B cell (primary cell): ENCODE data around the gene CMC1. TPM values are rescaled to one million over a fixed set of nuclear protein-coding genes. Genes with fewer than 3 reads are reported as not detected.

ENCODE experiments used
- ATAC-seq: fragments of 200-7000 bp; cut with Tn5 transposase; one replicate; pipeline ENCODE4 v1.10.0; 2021; ENCODE audit warnings: low read depth, mild to moderate bottlenecking, moderate number of reproducible peaks, moderate library complexity
- CTCF ChIA-PET: fragments of 350-600 bp; sonication (Branson Sonifier 250); formaldehyde crosslinking; loops from one replicate; lab custom pipeline; 2021; ENCODE audit warnings: antibody characterized with exemption, inconsistent platforms; lab: Charles Lee
- POLR2A ChIA-PET: fragments of 350-600 bp; sonication (Branson Sonifier 250); formaldehyde crosslinking; loops from one replicate; lab custom pipeline; 2021; ENCODE audit warnings: antibody characterized with exemption; lab: Charles Lee
- DNase-seq: peaks from one replicate; pipeline ENCODE4 v3.0.0; 2013
- H2AFZ ChIP-seq: 2 replicates; pipeline ENCODE4 v1.6.1; 2012; ENCODE audit warnings: mild to moderate bottlenecking, low read depth, low read length; ENCODE audit not compliant: insufficient read depth, poor library complexity, severe bottlenecking
- H3K27ac ChIP-seq, 2 donors: 1 replicate in 1 of 2; 2 replicates in 1 of 2; pipeline ENCODE4 v1.5.1; 2012 to 2013; ENCODE audit warnings: low read length in 2 of 2, mild to moderate bottlenecking in 2 of 2, moderate library complexity in 1 of 2
- H3K27me3 ChIP-seq, 4 experiments: fragments of 200-600 bp in 1 of 4; sonication (generic) in 1 of 4; replicated peaks in 1 of 4; 1 replicate in 2 of 4; 2 replicates in 2 of 4; pipeline versions ENCODE4 v1.6.1 to v1.7.0; 2013 to 2016; ENCODE audit warnings: low read length in 3 of 4, mild to moderate bottlenecking in 2 of 4, mixed read lengths in 1 of 4, moderate library complexity in 1 of 4; ENCODE audit not compliant: insufficient read depth in 4 of 4, control insufficient read depth in 3 of 4; ENCODE audit errors: control extremely low read depth in 1 of 4
- H3K36me3 ChIP-seq, 2 experiments: replicated peaks in 1 of 2; 1 replicate in 1 of 2; 2 replicates in 1 of 2; pipeline versions ENCODE4 v1.6.1 to v1.7.1; 2013; ENCODE audit warnings: low read length in 1 of 2; ENCODE audit not compliant: insufficient read depth in 2 of 2, control insufficient read depth in 1 of 2; ENCODE audit errors: control extremely low read depth in 1 of 2, extremely low read depth in 1 of 2
- H3K4me1 ChIP-seq, 2 donors: fragments of 200-600 bp in 1 of 2; sonication (generic) in 1 of 2; 1 replicate in 1 of 2; 2 replicates in 1 of 2; pipeline versions ENCODE4 v1.5.1 to v1.6.1; 2013 to 2017; ENCODE audit warnings: low read length in 2 of 2; ENCODE audit not compliant: control insufficient read depth in 2 of 2, insufficient read depth in 2 of 2
- H3K4me2 ChIP-seq: replicated peaks from 2 replicates; pipeline ENCODE3; 2012; ENCODE audit warnings: mild to moderate bottlenecking, low read depth, low read length; ENCODE audit not compliant: poor library complexity, severe bottlenecking
- H3K4me3 ChIP-seq, 5 experiments: fragments of 200-600 bp in 1 of 5; sonication (generic) in 1 of 5; 1 replicate in 3 of 5; 2 replicates in 2 of 5; pipeline versions ENCODE4 v1.5.1 to v1.7.0; 2011 to 2016; ENCODE audit warnings: low read length in 4 of 5, mild to moderate bottlenecking in 4 of 5, low read depth in 2 of 5, control low read depth in 1 of 5, moderate library complexity in 1 of 5; ENCODE audit not compliant: insufficient read depth in 1 of 5; ENCODE audit errors: control extremely low read depth in 1 of 5, extremely low read depth in 1 of 5
- H3K79me2 ChIP-seq: fragments of 200-600 bp; sonication (generic); one replicate; pipeline ENCODE4 v1.6.0; 2016; ENCODE audit warnings: low read length; ENCODE audit not compliant: control insufficient read depth, insufficient read depth
- H3K9ac ChIP-seq: fragments of 200-600 bp; sonication (generic); 2 replicates; pipeline ENCODE4 v1.6.1; 2017; ENCODE audit warnings: mild to moderate bottlenecking, low read length, moderate library complexity
- H3K9me3 ChIP-seq, 3 donors: one replicate each; pipeline versions ENCODE4 v1.6.1 to v1.7.1; 2013; ENCODE audit warnings: low read length in 2 of 3; ENCODE audit not compliant: control insufficient read depth in 2 of 3, insufficient read depth in 1 of 3; ENCODE audit errors: control extremely low read depth in 1 of 3
- H4K20me1 ChIP-seq: 2 replicates; pipeline ENCODE4 v1.6.0; 2012; ENCODE audit warnings: mild to moderate bottlenecking, low read length; ENCODE audit not compliant: insufficient read depth, control insufficient read depth, poor library complexity, severe bottlenecking
- H3K27ac Mint-ChIP-seq: one replicate; pipeline ENCODE4 v1.8.0; 2021; ENCODE audit warnings: mixed read lengths
- H3K27me3 Mint-ChIP-seq: one replicate; pipeline ENCODE4 v1.8.0; 2021; ENCODE audit warnings: mixed read lengths
- H3K4me1 Mint-ChIP-seq: one replicate; pipeline ENCODE4 v1.8.0; 2021; ENCODE audit warnings: mixed read lengths
- H3K4me3 Mint-ChIP-seq: one replicate; pipeline ENCODE4 v1.8.0; 2021; ENCODE audit warnings: mixed read lengths
- H3K9me3 Mint-ChIP-seq: one replicate; pipeline ENCODE4 v1.8.0; 2022; ENCODE audit warnings: mixed read lengths; ENCODE audit not compliant: insufficient read depth
- CTCF ChIP-seq: fragments of 200-600 bp; IDR thresholded peaks from one replicate; pipeline ENCODE4 v1.8.0; 2022; ENCODE audit warnings: antibody characterized with exemption, mild to moderate bottlenecking
- EZH2 ChIP-seq: IDR thresholded peaks from 2 replicates; pipeline ENCODE4 v1.6.1; 2012; ENCODE audit warnings: borderline replicate concordance, low read depth, mild to moderate bottlenecking, moderate library complexity, low read length; ENCODE audit not compliant: insufficient read depth, poor library complexity, severe bottlenecking
- WGBS: methylation state at CpG from one replicate; pipeline ENCODE4 v1.1.5; 2013; ENCODE audit warnings: missing lambda C conversion rate; ENCODE audit not compliant: insufficient coverage; 5-methylcytosine and 5-hydroxymethylcytosine counted together
- intact Hi-C: fragments of 100-400 bp; cut with micrococcal nuclease; formaldehyde crosslinking; loops from one replicate; pipeline ENCODE4 v1.10.0; 2022
- polyA plus RNA-seq: library from polyadenylated mRNA; depleted of rRNA; stranded (reverse); fragments of >200 nt; gene quantifications from 2 replicates; pipeline ENCODE4 v1.2.3, GENCODE V29; 2012
- total RNA-seq, 2 donors: library from RNA; stranded (reverse); fragments of 120-200 nt in 1 of 2; gene quantifications; 1 replicate in 1 of 2; 2 replicates in 1 of 2; pipeline versions ENCODE4 v1.2.3 to v1.2.4, GENCODE V29; 2013 to 2022

Gene CMC1
- total and polyA plus RNA-seq, 2 donors (not counting 1 experiment from before 2014, with no cell fraction given) = 6.7 to 14.5 TPM

- intact Hi-C loops = loop anchor here (1.0 to 2.0 kb wide), 3 partner anchors 106 to 991 kb away; partner anchors contain the start of genes CMC1 and NEK10
- Histone ChIP-seq H3K9me3 (peaks cover under 1 to 13% (median 2%) of the 10 kb centered on the region in 3 donors), H3K79me2 (peaks cover 34% of the 10 kb centered on the region), H2AFZ (peak overlapping the region; percentile 89), H3K27me3 (no peaks in the 10 kb centered on the region), H3K4me2 (peak overlapping the region; percentile 87), H3K36me3 (peaks cover 0 to under 1% of the 10 kb centered on the region in 2 experiments), H3K27ac (peak overlapping the region; percentile 96 to 99), H3K4me1 (peaks cover 14 to 15% of the 10 kb centered on the region in 2 donors), H3K4me3 (peak overlapping the region; percentile 70 to 100 (median 92)), H4K20me1 (no peaks in the 10 kb centered on the region), H3K9ac (peak overlapping the region; percentile 100)
- peak overlapping the region; percentile 99 for H3K27ac Mint-ChIP-seq
- ChIA-PET CTCF (interaction anchor here (0.9 to 1.9 kb wide), 3 partner anchors 21 to 635 kb away, joined by 3 to 12 read pairs (median 7); partner anchors contain the start of gene EOMES), POLR2A (interaction anchor here (0.5 to 1.5 kb wide), 2 partner anchors 19 to 635 kb away, joined by 4 to 6 read pairs; no protein-coding TSS in a partner anchor)
- ATAC-seq = no peak
- TF ChIP-seq EZH2 (no peak), CTCF (no peak)
- peaks cover 2% of the 10 kb centered on the region for H3K9me3 Mint-ChIP-seq
- H3K4me3 Mint-ChIP-seq = peak overlapping the region; percentile 99
- H3K27me3 Mint-ChIP-seq = no peaks in the 10 kb centered on the region
- DNase-seq = no peak
- 53% methylated on average over 11 of the region's 16 CpGs for WGBS
- H3K4me1 Mint-ChIP-seq = peaks cover 39% of the 10 kb centered on the region
Measured at GRCh38 chr3:28347374-28348264, 106.2 kb downstream of the CMC1 start.
